Measurements from ENCODE around the gene SUPV3L1. TPM values are rescaled to one million over a fixed set of nuclear protein-coding genes. Genes with fewer than 3 reads are reported as not detected.

Gene SUPV3L1
- total and polyA plus RNA-seq, 2 of the 8 experiments (the other 6 are each of a cell fraction or from before 2014, with no cell fraction given) = 34.6 to 45.6 TPM

GRCh38 chr10:69145329-69145728 is 34.7 kb upstream of the SUPV3L1 start:
- TF ChIP-seq RAD21 (IDR thresholded peaks at IDR 0.05 in 1 of 2, conservative IDR thresholded peaks at IDR 0.05 in 1 of 2; ENCODE audit: low read depth in 2 of 2, low read length in 2 of 2) = no peak
- TF ChIP-seq POLR2A (IDR thresholded peaks at IDR 0.05; ENCODE audit: control extremely low read depth in 1 of 2, low read depth in 2 of 2, low read length in 2 of 2) = no peak
- TF ChIP-seq SUZ12 (IDR thresholded peaks at IDR 0.05; ENCODE audit: low read length) = no peak
- TF ChIP-seq ATF3 (IDR thresholded peaks at IDR 0.05; ENCODE audit: insufficient read depth, low read depth, low read length) = no peak
- no peak for TF ChIP-seq HDAC2 (IDR thresholded peaks at IDR 0.05; ENCODE audit: borderline replicate concordance in 1 of 2, low read depth in 2 of 2, low read length in 2 of 2)
- TF ChIP-seq NANOG (IDR thresholded peaks at IDR 0.05; ENCODE audit: insufficient read depth, low read depth, low read length, poor library complexity, severe bottlenecking) = no peak
- TF ChIP-seq RXRA (IDR thresholded peaks at IDR 0.05; ENCODE audit: insufficient read depth, low read depth, low read length) = no peak
- no peak for DNase-seq (ENCODE audit: low read depth in 1 of 2, low spot score in 2 of 2)
- WGBS, 2 experiments (ENCODE audit: extremely low coverage in 1 of 2, insufficient coverage in 1 of 2, insufficient read length in 1 of 2, insufficient replicate concordance in 2 of 2, low coverage in 1 of 2, low lambda C conversion rate in 2 of 2, missing lambda C conversion rate in 1 of 2) = 90% methylated on average over 1 of the region's 1 CpG; no CpG with 5 or more reads in 1 of the 2 experiments
- no peak for FAIRE-seq
- Histone ChIP-seq H3K27ac (ENCODE audit: low read depth, low read length) (no peak overlapping the region), H2BK20ac (ENCODE audit: low read length) (no peak overlapping the region), H3K9ac (replicated peaks in 1 of 4; ENCODE audit: extremely low read depth in 1 of 4, low read depth in 3 of 4, low read length in 3 of 4) (no peak overlapping the region), H3K23ac (ENCODE audit: insufficient read length) (no peak overlapping the region), H3K27me3 (replicated peaks in 1 of 4; ENCODE audit: control insufficient read depth in 3 of 4, extremely low read depth in 1 of 4, insufficient read depth in 3 of 4, low read length in 3 of 4) (no peaks in the 10 kb centered on the region), H3K4me3 (ENCODE audit: extremely low read depth in 1 of 4, insufficient read depth in 2 of 4, low read depth in 3 of 4, low read length in 4 of 4) (no peak overlapping the region), H2BK15ac (ENCODE audit: low read length) (no peak overlapping the region), H2BK12ac (ENCODE audit: low read depth, low read length) (no peak overlapping the region), H3K79me2 (ENCODE audit: control insufficient read depth in 1 of 2, insufficient read depth in 2 of 2, low read length in 2 of 2) (peaks cover 0 to 36% of the 10 kb centered on the region in 2 experiments; a peak in 2 of 4 replicates), H2BK120ac (replicated peaks; ENCODE audit: low read depth, low read length) (no peak overlapping the region), H4K5ac (ENCODE audit: insufficient read length, low read depth, low read length) (no peak overlapping the region), H3K23me2 (ENCODE audit: low read depth, low read length) (no peaks in the 10 kb centered on the region), H3K56ac (replicated peaks; ENCODE audit: insufficient read length, low read depth, low read length) (no peak overlapping the region), H4K20me1 (replicated peaks in 1 of 2; ENCODE audit: control insufficient read depth in 1 of 2, insufficient read depth in 2 of 2, low read length in 2 of 2) (peaks cover 2 to 9% of the 10 kb centered on the region in 2 experiments), H4K8ac (ENCODE audit: extremely low read depth, insufficient read depth, low read length) (no peak overlapping the region), H3K36me3 (ENCODE audit: control insufficient read depth in 2 of 4, insufficient read depth in 4 of 4, low read length in 3 of 4) (no peaks in the 10 kb centered on the region), H2AK5ac (ENCODE audit: low read depth, low read length) (no peak overlapping the region), H3K4ac (replicated peaks; ENCODE audit: insufficient read length, low read depth, low read length) (no peak overlapping the region), H3K4me2 (ENCODE audit: insufficient read depth in 1 of 2, low read depth in 2 of 2, low read length in 2 of 2) (no peak overlapping the region), H3K4me1 (replicated peaks in 1 of 4; ENCODE audit: control insufficient read depth in 3 of 4, insufficient read depth in 4 of 4, low read length in 3 of 4) (no peaks in the 10 kb centered on the region), H3K14ac (ENCODE audit: insufficient read length) (no peak overlapping the region), H4K91ac (replicated peaks; ENCODE audit: insufficient read length, low read length) (no peak overlapping the region), H3K18ac (ENCODE audit: extremely low read depth, low read length) (no peak overlapping the region), H3K79me1 (ENCODE audit: low read depth, low read length) (no peaks in the 10 kb centered on the region; the same call in 1 of the 2 replicates), H3K9me3 (ENCODE audit: insufficient read depth in 2 of 2, low read depth in 1 of 2, low read length in 1 of 2) (no peaks in the 10 kb centered on the region), H2AFZ (ENCODE audit: low read length) (no peak overlapping the region), H2BK5ac (ENCODE audit: low read depth, low read length) (no peak overlapping the region)
- CTCF ChIA-PET (ENCODE audit: partially characterized antibody) = interaction anchor here (0.7 kb wide), 1 partner anchor 1403 kb away, joined by 4 read pairs; no protein-coding TSS in a partner anchor
- POLR2A ChIA-PET (ENCODE audit: partially characterized antibody) = no interaction called here

All from H1 (cell line).